Mammary epithelial cell (primary cell): ENCODE data around the gene TCERG1L.

Source experiments
- EZH2 ChIP-seq: IDR thresholded peaks from 2 replicates; pipeline ENCODE4 v1.6.1; 2012; ENCODE audit warnings: low read length, inconsistent platforms, borderline replicate concordance
- TF ChIP-seq, protein P1 (sequence below), 2 donors: IDR thresholded peaks in 1 of 2; conservative IDR thresholded peaks in 1 of 2; 2 replicates each; pipeline ENCODE4 v1.5.1; 2011 to 2012; ENCODE audit warnings: inconsistent platforms in 2 of 2, low read length in 2 of 2, mild to moderate bottlenecking in 2 of 2, control low read depth in 1 of 2, low read depth in 1 of 2; ENCODE audit not compliant: insufficient read depth in 1 of 2; ENCODE audit errors: extremely low read depth in 1 of 2

DNA sequence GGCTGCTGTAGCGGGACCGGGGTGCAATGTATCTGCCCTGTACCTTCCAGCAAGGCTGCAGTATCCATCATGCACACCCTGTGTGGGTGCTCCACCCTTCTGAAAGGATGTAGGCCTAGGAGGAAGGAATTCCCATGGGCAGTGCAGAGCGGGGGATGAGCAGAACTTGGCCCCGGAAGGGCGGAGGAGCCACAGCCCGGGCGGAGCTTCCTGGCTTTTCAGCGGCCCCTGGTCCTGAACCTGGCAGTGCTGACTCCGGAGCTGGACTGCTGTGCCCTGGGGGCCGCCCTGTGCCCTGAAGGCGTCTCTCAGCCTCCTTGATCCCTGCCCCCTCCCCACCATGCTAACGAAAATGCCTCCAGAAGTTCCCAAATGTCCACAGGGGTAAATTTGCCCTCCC lies 175.8 kb downstream of the TCERG1L start:
- TF ChIP-seq, protein P1, sequence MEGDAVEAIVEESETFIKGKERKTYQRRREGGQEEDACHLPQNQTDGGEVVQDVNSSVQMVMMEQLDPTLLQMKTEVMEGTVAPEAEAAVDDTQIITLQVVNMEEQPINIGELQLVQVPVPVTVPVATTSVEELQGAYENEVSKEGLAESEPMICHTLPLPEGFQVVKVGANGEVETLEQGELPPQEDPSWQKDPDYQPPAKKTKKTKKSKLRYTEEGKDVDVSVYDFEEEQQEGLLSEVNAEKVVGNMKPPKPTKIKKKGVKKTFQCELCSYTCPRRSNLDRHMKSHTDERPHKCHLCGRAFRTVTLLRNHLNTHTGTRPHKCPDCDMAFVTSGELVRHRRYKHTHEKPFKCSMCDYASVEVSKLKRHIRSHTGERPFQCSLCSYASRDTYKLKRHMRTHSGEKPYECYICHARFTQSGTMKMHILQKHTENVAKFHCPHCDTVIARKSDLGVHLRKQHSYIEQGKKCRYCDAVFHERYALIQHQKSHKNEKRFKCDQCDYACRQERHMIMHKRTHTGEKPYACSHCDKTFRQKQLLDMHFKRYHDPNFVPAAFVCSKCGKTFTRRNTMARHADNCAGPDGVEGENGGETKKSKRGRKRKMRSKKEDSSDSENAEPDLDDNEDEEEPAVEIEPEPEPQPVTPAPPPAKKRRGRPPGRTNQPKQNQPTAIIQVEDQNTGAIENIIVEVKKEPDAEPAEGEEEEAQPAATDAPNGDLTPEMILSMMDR (conservative IDR thresholded peaks at IDR 0.05 in 1 of 2, IDR thresholded peaks at IDR 0.05 in 1 of 2; ENCODE audit: extremely low read depth in 1 of 2, insufficient read depth in 1 of 2, low read depth in 1 of 2, low read length in 2 of 2) = no peak
- no peak for TF ChIP-seq EZH2
